Measurements from ENCODE around the gene MTR.
"Not testable (repeated sequence)": the region's sequence is repeated elsewhere in the genome, so short reads cannot be mapped to it uniquely, and the experiment has no call there.

Gene MTR

GRCh38 chr1:236833575-236833974 is 38.5 kb downstream of the MTR start:
- no peak for DNase-seq (ENCODE audit: low read depth, low spot score)

GRCh38 chr1:236834876-236835275 is 39.8 kb downstream of the MTR start:
- DNase-seq (ENCODE audit: low read depth, low spot score) = no peak

- no peak for DNase-seq (ENCODE audit: low read depth, low spot score)
Observed at GRCh38 chr1:236835491-236835890, 40.4 kb downstream of the MTR start.

- no peak for DNase-seq (ENCODE audit: low read depth, low spot score)
Observed at GRCh38 chr1:236836157-236836556, 41.1 kb downstream of the MTR start.

GRCh38 chr1:236837115-236837514 is 42.0 kb downstream of the MTR start:
- no peak for DNase-seq (ENCODE audit: low read depth, low spot score)

- DNase-seq (ENCODE audit: low read depth, low spot score) = no peak
Observed at GRCh38 chr1:236837897-236838296, 42.8 kb downstream of the MTR start.

- no peak for DNase-seq (ENCODE audit: low read depth, low spot score)
Observed at GRCh38 chr1:236841341-236841740, 46.2 kb downstream of the MTR start.

- DNase-seq (ENCODE audit: low read depth, low spot score) = peak; percentile 43
Observed at GRCh38 chr1:236844499-236845271, 49.6 kb downstream of the MTR start.

GRCh38 chr1:236845830-236846229 is 50.7 kb downstream of the MTR start:
- DNase-seq (ENCODE audit: low read depth, low spot score) = no peak

GRCh38 chr1:236848274-236848923 is 53.3 kb downstream of the MTR start:
- no peak for DNase-seq (ENCODE audit: low read depth, low spot score)

GRCh38 chr1:236850077-236850979 is 55.2 kb downstream of the MTR start:
- DNase-seq (ENCODE audit: low read depth, low spot score) = no peak

- DNase-seq (ENCODE audit: low read depth, low spot score) = no peak
Observed at GRCh38 chr1:236851871-236852270, 56.8 kb downstream of the MTR start.

GRCh38 chr1:236853921-236854604 is 59.0 kb downstream of the MTR start:
- peak; percentile 71 for DNase-seq (ENCODE audit: low read depth, low spot score)

- DNase-seq (ENCODE audit: low read depth, low spot score) = peak; percentile 71
Observed at GRCh38 chr1:236854605-236854983, 59.5 kb downstream of the MTR start.

GRCh38 chr1:236856649-236857048 is 61.6 kb downstream of the MTR start:
- DNase-seq (ENCODE audit: low read depth, low spot score) = not testable (repeated sequence)

GRCh38 chr1:236858165-236858564 is 63.1 kb downstream of the MTR start:
- no peak for DNase-seq (ENCODE audit: low read depth, low spot score)

GRCh38 chr1:236860101-236860500 is 65.0 kb downstream of the MTR start:
- DNase-seq (ENCODE audit: low read depth, low spot score) = no peak

GRCh38 chr1:236860674-236861073 is 65.6 kb downstream of the MTR start:
- no peak for DNase-seq (ENCODE audit: low read depth, low spot score)

GRCh38 chr1:236861560-236862218 is 66.6 kb downstream of the MTR start:
- no peak for DNase-seq (ENCODE audit: low read depth, low spot score)

GRCh38 chr1:236862219-236862591 is 67.1 kb downstream of the MTR start:
- DNase-seq (ENCODE audit: low read depth, low spot score) = no peak

- DNase-seq (ENCODE audit: low read depth, low spot score) = peak; percentile 23
Observed at GRCh38 chr1:236862615-236863211, 67.6 kb downstream of the MTR start.

Measured in astrocyte of the hippocampus (primary cell).